Measurements from ENCODE around the gene BTRC. TPM values are rescaled to one million over a fixed set of nuclear protein-coding genes. Genes with fewer than 3 reads are reported as not detected.
"Not testable (repeated sequence)": the region's sequence is repeated elsewhere in the genome, so short reads cannot be mapped to it uniquely, and the experiment has no call there.

The BTRC gene
- total and polyA plus RNA-seq, 12 donors, result 10.0 to 35.3 (median 20.3) TPM

DNA sequence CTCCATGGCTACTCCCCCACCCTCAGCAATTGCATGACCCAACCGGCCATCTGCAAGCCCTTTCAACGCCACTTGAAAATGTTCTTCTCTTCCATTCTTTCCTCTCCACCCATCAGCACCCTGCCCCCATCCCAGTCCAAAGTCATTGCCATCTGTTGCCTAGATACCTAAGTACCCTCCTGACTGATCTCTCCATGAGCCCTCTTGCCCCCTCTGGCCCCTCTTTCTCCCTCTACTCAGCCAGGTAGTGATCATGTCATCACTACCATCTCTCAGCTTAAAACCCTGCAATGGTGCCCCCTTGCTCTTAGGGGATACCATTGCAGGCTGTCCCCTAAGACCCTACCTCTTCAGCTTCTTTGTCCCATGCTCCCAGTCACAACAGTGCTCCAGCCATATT, 30.5 kb upstream of the BTRC start:
- Histone ChIP-seq H3K27me3 (peaks cover 2% of the 10 kb centered on the region), H3K4me3 (no peak overlapping the region), H3K4me1 (replicated peaks in 1 of 2) (no peaks in the 10 kb centered on the region), H3K9me3 (replicated peaks in 1 of 3) (no peaks in the 10 kb centered on the region), H3K27ac (no peak overlapping the region), H3K36me3 (replicated peaks in 1 of 2) (no peaks in the 10 kb centered on the region)
- TF ChIP-seq, protein P1, sequence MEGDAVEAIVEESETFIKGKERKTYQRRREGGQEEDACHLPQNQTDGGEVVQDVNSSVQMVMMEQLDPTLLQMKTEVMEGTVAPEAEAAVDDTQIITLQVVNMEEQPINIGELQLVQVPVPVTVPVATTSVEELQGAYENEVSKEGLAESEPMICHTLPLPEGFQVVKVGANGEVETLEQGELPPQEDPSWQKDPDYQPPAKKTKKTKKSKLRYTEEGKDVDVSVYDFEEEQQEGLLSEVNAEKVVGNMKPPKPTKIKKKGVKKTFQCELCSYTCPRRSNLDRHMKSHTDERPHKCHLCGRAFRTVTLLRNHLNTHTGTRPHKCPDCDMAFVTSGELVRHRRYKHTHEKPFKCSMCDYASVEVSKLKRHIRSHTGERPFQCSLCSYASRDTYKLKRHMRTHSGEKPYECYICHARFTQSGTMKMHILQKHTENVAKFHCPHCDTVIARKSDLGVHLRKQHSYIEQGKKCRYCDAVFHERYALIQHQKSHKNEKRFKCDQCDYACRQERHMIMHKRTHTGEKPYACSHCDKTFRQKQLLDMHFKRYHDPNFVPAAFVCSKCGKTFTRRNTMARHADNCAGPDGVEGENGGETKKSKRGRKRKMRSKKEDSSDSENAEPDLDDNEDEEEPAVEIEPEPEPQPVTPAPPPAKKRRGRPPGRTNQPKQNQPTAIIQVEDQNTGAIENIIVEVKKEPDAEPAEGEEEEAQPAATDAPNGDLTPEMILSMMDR (IDR thresholded peaks at IDR 0.05), result no peak
- TF ChIP-seq POLR2A (IDR thresholded peaks at IDR 0.05), result no peak
- DNase-seq, result no peak
- intact Hi-C loops (cut with DNase I), result no loop called here
- WGBS, 4 donors, result 75 to 88% (median 86%) methylated on average over 2 of the region's 2 CpGs

DNA sequence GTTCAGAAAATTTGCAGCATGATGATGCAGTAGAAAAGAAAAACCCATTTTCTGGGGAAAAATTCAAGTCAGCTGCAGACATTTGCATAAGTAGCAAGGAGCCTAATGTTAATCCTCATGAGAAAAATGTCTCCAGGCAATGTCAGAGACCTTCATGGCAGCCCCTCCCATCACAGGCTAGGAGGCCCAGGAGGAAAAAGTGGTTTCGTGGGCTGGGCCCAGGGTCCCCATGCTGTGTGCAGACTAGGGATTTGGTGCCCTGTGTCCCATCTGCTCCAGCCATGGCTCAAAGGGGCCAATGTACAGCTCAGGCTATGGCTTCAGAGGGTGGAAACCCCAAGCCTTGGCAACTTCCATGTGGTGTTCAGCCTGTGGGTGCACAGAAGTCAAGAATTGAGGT, 26.5 kb upstream of the BTRC start:
- H3K4me3 ChIP-seq; intact Hi-C loops (cut with DNase I); H3K27ac ChIP-seq; H3K36me3 ChIP-seq (replicated peaks in 1 of 2); H3K27me3 ChIP-seq; H3K9me3 ChIP-seq (replicated peaks in 1 of 3); DNase-seq; H3K4me1 ChIP-seq (replicated peaks in 1 of 2): not testable (repeated sequence)
- WGBS, 4 donors, result 76 to 100% (median 80%) methylated on average over 1 of the region's 1 CpG

DNA sequence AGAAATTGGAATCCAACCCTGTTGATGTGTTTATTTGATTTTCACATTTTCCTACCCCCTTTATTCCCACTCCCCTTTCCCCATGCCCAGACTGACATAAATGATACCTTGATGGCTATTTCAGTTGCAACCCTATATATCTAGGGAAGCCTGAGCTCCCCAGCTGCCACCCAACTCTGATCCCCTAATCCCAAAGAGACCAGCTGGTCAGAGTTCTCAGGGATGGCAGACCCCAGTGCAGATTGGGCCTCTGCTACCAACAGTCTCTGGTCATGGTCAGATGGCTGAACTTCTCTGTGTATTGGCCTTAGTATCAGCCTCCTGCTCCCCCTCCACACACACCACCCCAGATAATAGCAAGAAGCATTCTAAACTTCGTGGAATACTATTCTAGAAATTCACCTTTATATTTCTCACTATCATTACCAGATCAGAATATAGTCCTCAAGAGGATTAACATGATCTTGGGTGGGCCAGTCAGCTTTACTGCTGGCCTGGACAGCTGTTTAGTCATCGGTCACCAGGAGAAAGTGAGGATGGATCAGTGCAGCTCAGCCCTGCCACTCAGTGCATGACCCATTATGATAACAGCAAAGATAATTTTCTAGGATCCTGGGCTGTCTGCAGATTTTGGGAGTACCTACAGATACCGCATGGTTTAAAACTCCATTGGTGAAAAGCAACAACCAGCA, 24.5 kb upstream of the BTRC start:
- no peak overlapping the region for H3K27ac ChIP-seq
- H3K4me3 ChIP-seq, result no peak overlapping the region
- intact Hi-C loops (cut with DNase I), result no loop called here
- no peaks in the 10 kb centered on the region for H3K4me1 ChIP-seq (replicated peaks in 1 of 2)
- H3K27me3 ChIP-seq, result no peaks in the 10 kb centered on the region
- no peak for DNase-seq
- no peak for TF ChIP-seq POLR2A (IDR thresholded peaks at IDR 0.05)
- TF ChIP-seq, protein P1 (IDR thresholded peaks at IDR 0.05), result no peak
- no peaks in the 10 kb centered on the region for H3K36me3 ChIP-seq (replicated peaks in 1 of 2)
- no peaks in the 10 kb centered on the region for H3K9me3 ChIP-seq (replicated peaks in 1 of 3)
- WGBS, 4 donors, result 79 to 94% (median 90%) methylated on average over 3 of the region's 3 CpGs

DNA sequence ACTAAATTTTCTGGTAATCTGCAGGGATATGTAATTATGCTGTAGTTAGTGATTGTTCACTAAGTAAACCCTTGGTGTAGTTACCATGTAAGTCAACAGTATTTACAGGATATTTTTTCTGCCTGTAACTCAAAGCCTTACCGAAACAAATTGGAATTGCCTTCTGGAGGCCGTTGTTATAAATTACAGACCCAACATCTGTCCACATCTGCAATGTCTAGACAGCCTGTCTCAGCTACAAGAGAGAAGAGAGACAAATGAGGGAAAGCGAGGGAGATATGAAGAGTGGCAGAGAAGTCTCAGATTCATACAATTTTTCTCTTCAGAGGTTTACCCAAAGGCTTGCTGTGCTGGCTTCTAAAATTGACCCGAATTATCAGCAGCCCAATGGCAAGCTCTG, 23.7 kb upstream of the BTRC start:
- Histone ChIP-seq H3K4me3 (no peak overlapping the region), H3K4me1 (replicated peaks in 1 of 2) (no peaks in the 10 kb centered on the region), H3K36me3 (replicated peaks in 1 of 2) (no peaks in the 10 kb centered on the region), H3K27me3 (no peaks in the 10 kb centered on the region), H3K27ac (no peak overlapping the region), H3K9me3 (replicated peaks in 1 of 3) (no peaks in the 10 kb centered on the region)
- TF ChIP-seq, protein P1 (IDR thresholded peaks at IDR 0.05), result no peak
- TF ChIP-seq POLR2A (IDR thresholded peaks at IDR 0.05), result no peak
- no peak for DNase-seq
- intact Hi-C loops (cut with DNase I), result no loop called here
- 85 to 92% (median 86%) methylated on average over 4 of the region's 4 CpGs for WGBS, 4 donors

DNA sequence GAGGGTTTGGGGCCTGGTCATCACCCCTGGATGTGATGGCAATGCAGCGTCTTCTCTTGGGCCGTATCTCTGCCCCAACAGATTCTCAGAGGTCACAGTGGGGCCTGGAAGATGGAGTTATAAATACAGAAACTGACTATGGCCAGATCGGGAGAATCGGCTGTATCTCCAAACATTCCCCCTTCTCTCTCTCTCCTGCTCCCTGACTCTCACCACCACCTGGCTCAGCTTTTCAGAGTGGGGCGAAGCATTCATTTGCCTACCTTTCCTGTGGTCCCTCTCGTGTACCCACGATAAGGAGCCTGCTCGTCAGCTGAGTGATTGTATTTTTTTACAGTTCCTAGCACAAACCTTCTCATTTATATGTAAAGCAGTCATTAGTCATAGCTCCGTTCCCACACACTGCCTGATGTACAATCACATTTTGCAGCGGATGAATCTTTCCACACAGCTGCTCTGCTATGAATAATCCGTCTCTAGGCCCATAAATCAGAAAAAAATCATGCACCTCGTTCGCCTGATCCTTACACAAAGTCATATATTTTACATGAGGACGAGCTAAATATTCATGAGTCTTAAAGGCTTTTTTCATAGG, 23.2 kb upstream of the BTRC start:
- WGBS, 4 donors, result 67 to 78% (median 71%) methylated on average over 14 of the region's 14 CpGs
- Histone ChIP-seq H3K27ac (no peak overlapping the region), H3K4me3 (no peak overlapping the region), H3K4me1 (replicated peaks in 1 of 2) (no peaks in the 10 kb centered on the region), H3K9me3 (replicated peaks in 1 of 3) (no peaks in the 10 kb centered on the region), H3K27me3 (no peaks in the 10 kb centered on the region), H3K36me3 (replicated peaks in 1 of 2) (no peaks in the 10 kb centered on the region)
- no peak for DNase-seq
- intact Hi-C loops (cut with DNase I), result no loop called here
- TF ChIP-seq, protein P1 (IDR thresholded peaks at IDR 0.05), result no peak
- no peak for TF ChIP-seq POLR2A (IDR thresholded peaks at IDR 0.05)
